K562 (cell line): ENCODE measurements around the gene ATP7B. TPM values are rescaled to one million over a fixed set of nuclear protein-coding genes. Genes with fewer than 3 reads are reported as not detected.

Source experiments
- CBFB ChIP-seq: sonication (generic); formaldehyde crosslinking; IDR thresholded peaks from 2 replicates; pipeline ENCODE4 v1.4.0; 2020; ENCODE audit warnings: mild to moderate bottlenecking, missing genetic modification reagents
- HMGN3 ChIP-seq: IDR thresholded peaks from 2 replicates; pipeline ENCODE4 v1.6.1; 2011; ENCODE audit warnings: borderline replicate concordance, low read depth, mild to moderate bottlenecking, mixed read lengths, low read length; ENCODE audit not compliant: insufficient read length; ENCODE audit errors: extremely low read depth
- MGA ChIP-seq: fragments of 450-650 bp; IDR thresholded peaks from 2 replicates; pipeline ENCODE4 v1.6.1; 2016; ENCODE audit warnings: mild to moderate bottlenecking, moderate library complexity
- NFE2 ChIP-seq: IDR thresholded peaks from 2 replicates; pipeline ENCODE4 v1.6.1; 2014; ENCODE audit warnings: antibody characterized with exemption, low read depth
- SIN3B ChIP-seq: fragments of 450-650 bp; IDR thresholded peaks from 2 replicates; pipeline ENCODE4 v1.6.1; 2017; ENCODE audit warnings: low read depth, mild to moderate bottlenecking, moderate library complexity
- TEAD4 ChIP-seq, 2 experiments: sonication (generic) in 1 of 2; formaldehyde crosslinking in 1 of 2; IDR thresholded peaks; 2 replicates each; pipeline versions ENCODE4 v1.6.1 to v1.8.0; 2012 to 2022; ENCODE audit warnings: borderline replicate concordance in 1 of 2, inconsistent platforms in 1 of 2, low read length in 1 of 2, mild to moderate bottlenecking in 1 of 2, missing genetic modification reagents in 1 of 2
- ZFP91 ChIP-seq: sonication (generic); formaldehyde crosslinking; IDR thresholded peaks from 2 replicates; pipeline ENCODE4 v1.8.0; 2022; ENCODE audit warnings: mild to moderate bottlenecking, missing genetic modification reagents
- ZNF696 ChIP-seq: fragments of 250-450 bp; sonication (Bioruptor Pico); conservative IDR thresholded peaks from 2 replicates; pipeline ENCODE4 v1.4.0; 2020; ENCODE audit warnings: mild to moderate bottlenecking, moderate library complexity
- polyA plus RNA-seq, 8 experiments: library from polyadenylated mRNA; depleted of rRNA in 4 of 8; stranded (reverse) in 5 of 8; unstranded in 3 of 8; fragments of >200 nt; fragmentation: Nextera tagmentation in 2 of 8; fragmentation: Illumina TruSeq in 1 of 8; extraction: Ambion mirVana in 2 of 8; extraction: Trizol in 1 of 8; gene quantifications; 2 replicates each; pipeline versions ENCODE4 v1.2.1 to v1.2.3, GENCODE V29; 2011 to 2014; ENCODE audit warnings: inconsistent platforms in 1 of 8, missing spikeins in 1 of 8
- total RNA-seq, 7 experiments: library from RNA; depleted of rRNA in 6 of 7; stranded (reverse); fragments of >200 nt in 6 of 7; fragmentation: Illumina TruSeq in 2 of 7; extraction: Trizol in 2 of 7; gene quantifications; 2 replicates each; pipeline versions ENCODE4 v1.2.1 to v1.2.3, GENCODE V29; 2011 to 2021; ENCODE audit warnings: low replicate concordance in 1 of 7

The ATP7B gene
- total and polyA plus RNA-seq, 9 of the 15 experiments (the other 6 are each of a cell fraction or from before 2014, with no cell fraction given), result 1.1 to 20.4 (median 8.5) TPM

DNA sequence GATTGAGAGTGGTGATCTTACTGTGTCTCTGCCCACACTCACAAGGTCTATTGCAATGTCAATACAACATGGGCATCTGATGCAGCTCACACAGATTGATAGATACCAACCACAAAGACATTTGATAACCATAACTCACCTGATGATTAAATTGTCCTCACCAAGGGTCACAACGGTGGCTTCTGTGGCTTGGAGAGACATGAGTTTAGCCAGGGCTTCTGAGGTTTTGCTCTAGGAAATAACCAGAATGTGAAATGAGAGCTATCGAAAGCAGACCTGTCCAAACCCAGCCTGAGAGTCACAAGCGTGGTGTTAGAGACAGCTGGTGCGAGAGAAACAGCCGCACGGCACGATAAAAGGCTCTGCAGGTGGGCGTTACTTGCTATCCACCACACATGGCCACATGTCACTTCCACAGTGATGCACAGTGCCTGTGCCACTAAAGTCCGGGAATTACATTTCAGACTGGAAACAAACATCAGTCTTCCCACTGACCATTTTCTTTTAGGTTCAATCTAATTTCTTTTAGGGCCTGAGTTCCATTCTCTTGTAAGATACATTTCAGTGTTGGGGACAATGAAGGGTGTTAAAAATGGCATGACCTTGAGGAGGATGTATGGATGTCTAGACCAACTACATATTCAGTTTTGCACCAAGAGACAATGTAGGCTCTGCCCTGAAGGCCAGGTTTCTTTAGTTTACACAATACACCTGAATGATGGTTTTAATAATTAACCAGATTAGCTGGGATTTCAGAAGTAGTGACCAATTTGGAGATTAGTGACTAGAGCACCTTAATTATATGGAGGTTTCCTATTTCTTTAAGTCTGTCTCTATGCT lies 53.7 kb downstream of the ATP7B start (continued):
- TF ChIP-seq MGA (no peak), CBFB (CRISPR knock-in tag) (no peak), SIN3B (no peak), ZFP91 (CRISPR knock-in tag) (no peak), NFE2 (no peak), TEAD4 (IDR thresholded peaks at IDR 0.05; ENCODE audit: low read length) (peak; percentile 54), TEAD4 (CRISPR knock-in tag; IDR thresholded peaks at IDR 0.05; ENCODE audit: borderline replicate concordance) (no peak), HMGN3 (no peak), ZNF696 (CRISPR knock-in tag) (no peak)
